Astrocyte (in vitro differentiated cells and primary cell): ENCODE data around the gene SERPINI1. TPM values are rescaled to one million over a fixed set of nuclear protein-coding genes. Genes with fewer than 3 reads are reported as not detected.
A peak's percentile ranks its signal among the peaks of the same experiment; 100 is the strongest.

Experiments
- DNase-seq: peaks from one replicate; pipeline ENCODE4 v3.0.0-alpha.2; 2010; ENCODE audit warnings: low read depth
- FAIRE-seq: peaks from 2 replicates; lab custom pipeline; 2011; peaks lifted over from hg19 to GRCh38; lab: Jason Lieb, UNC
- H2AFZ ChIP-seq: 2 replicates; pipeline ENCODE4 v1.6.0; 2012; ENCODE audit warnings: low read depth, low read length, inconsistent platforms
- H3K27ac ChIP-seq: 2 replicates; pipeline ENCODE4 v1.5.1; 2011; ENCODE audit warnings: low read depth, low read length, inconsistent platforms
- H3K27me3 ChIP-seq: 2 replicates; pipeline ENCODE4 v1.6.0; 2011; ENCODE audit warnings: low read length, inconsistent platforms; ENCODE audit not compliant: insufficient read depth
- H3K36me3 ChIP-seq: 2 replicates; pipeline ENCODE4 v1.5.1; 2011; ENCODE audit warnings: low read length, inconsistent platforms; ENCODE audit not compliant: insufficient read depth
- H3K4me1 ChIP-seq: 2 replicates; pipeline ENCODE4 v1.5.1; 2011; ENCODE audit warnings: low read length, inconsistent platforms; ENCODE audit not compliant: insufficient read depth
- H3K4me2 ChIP-seq: 2 replicates; pipeline ENCODE4 v1.6.0; 2012; ENCODE audit warnings: low read length, inconsistent platforms
- H3K4me3 ChIP-seq: 2 replicates; pipeline ENCODE4 v1.5.1; 2011; ENCODE audit warnings: low read depth, mild to moderate bottlenecking, low read length, inconsistent platforms; ENCODE audit not compliant: insufficient read depth
- H3K79me2 ChIP-seq: 2 replicates; pipeline ENCODE4 v1.6.0; 2012; ENCODE audit warnings: mild to moderate bottlenecking, low read length, inconsistent platforms; ENCODE audit not compliant: insufficient read depth
- H3K9ac ChIP-seq: 2 replicates; pipeline ENCODE4 v1.6.0; 2012; ENCODE audit warnings: mild to moderate bottlenecking, low read length, inconsistent platforms
- H3K9me3 ChIP-seq: 2 replicates; pipeline ENCODE4 v1.5.1; 2012; ENCODE audit warnings: low read depth, mild to moderate bottlenecking, low read length, inconsistent platforms; ENCODE audit not compliant: insufficient read depth
- H4K20me1 ChIP-seq: 2 replicates; pipeline ENCODE4 v1.6.0; 2012; ENCODE audit warnings: low read length, inconsistent platforms; ENCODE audit not compliant: insufficient read depth
- H3K27ac Mint-ChIP-seq: one replicate; pipeline ENCODE4 v1.8.0; 2021; ENCODE audit warnings: mild to moderate bottlenecking, mixed read lengths; ENCODE audit not compliant: unreplicated experiment
- H3K27me3 Mint-ChIP-seq: one replicate; pipeline ENCODE4 v1.8.0; 2021; ENCODE audit warnings: low read depth, mixed read lengths; ENCODE audit not compliant: unreplicated experiment
- H3K36me3 Mint-ChIP-seq: one replicate; pipeline ENCODE4 v1.8.0; 2021; ENCODE audit warnings: low read depth, mixed read lengths; ENCODE audit not compliant: unreplicated experiment
- H3K4me1 Mint-ChIP-seq: one replicate; pipeline ENCODE4 v1.8.0; 2021; ENCODE audit warnings: low read depth, mixed read lengths; ENCODE audit not compliant: unreplicated experiment
- H3K4me3 Mint-ChIP-seq: one replicate; pipeline ENCODE4 v1.8.0; 2021; ENCODE audit warnings: mild to moderate bottlenecking, moderate library complexity, mixed read lengths; ENCODE audit not compliant: unreplicated experiment
- H3K9me3 Mint-ChIP-seq: one replicate; pipeline ENCODE4 v1.8.0; 2021; ENCODE audit warnings: mild to moderate bottlenecking, mixed read lengths; ENCODE audit not compliant: unreplicated experiment
- CTCF ChIP-seq: IDR thresholded peaks from 2 replicates; pipeline ENCODE4 v1.5.1; 2011; ENCODE audit warnings: low read depth, mild to moderate bottlenecking, inconsistent platforms, low read length, moderate library complexity; ENCODE audit not compliant: insufficient read depth
- EZH2 ChIP-seq: IDR thresholded peaks from 2 replicates; pipeline ENCODE4 v1.6.1; 2012; ENCODE audit warnings: mild to moderate bottlenecking, low read length, inconsistent platforms; ENCODE audit not compliant: insufficient read depth
- total RNA-seq: library from RNA; stranded (reverse); gene quantifications from 2 replicates; pipeline ENCODE4 v1.2.1, GENCODE V29; 2021

The SERPINI1 gene
- total RNA-seq, 1 donor from 2014 or later = 34.4 TPM

GRCh38 chr3:167734498-167735232, 856 bp upstream of the SERPINI1 start, which contains the start of gene PDCD10:
TSS of gene PDCD10 (minus strand) at chr3:167734892. CDS start at chr3:167720157, 14,735 bp downstream.
- H3K36me3 Mint-ChIP-seq = no peaks in the 10 kb centered on the region
- peaks cover 19% of the 10 kb centered on the region for H3K4me1 Mint-ChIP-seq
- peak within 1 kb of the TSS; percentile 80 for H3K27ac ChIP-seq
- H3K9ac ChIP-seq = peak within 1 kb of the TSS; percentile 89
- H4K20me1 ChIP-seq = peaks cover 36% of the 10 kb centered on the region
- peaks cover 5% of the 10 kb centered on the region for H3K4me1 ChIP-seq
- no peaks in the 10 kb centered on the region for H3K9me3 ChIP-seq
- no peaks in the 10 kb centered on the region for H3K27me3 Mint-ChIP-seq
- no peaks in the 10 kb centered on the region for H3K27me3 ChIP-seq
- DNase-seq (peak; percentile 98), FAIRE-seq (no peak)
- no peak within 1 kb of the TSS for H3K27ac Mint-ChIP-seq
- peaks cover 51% of the 10 kb centered on the region for H3K79me2 ChIP-seq
- H3K9me3 Mint-ChIP-seq = no peaks in the 10 kb centered on the region
- peak within 1 kb of the TSS; percentile 93 for H3K4me2 ChIP-seq
- H3K36me3 ChIP-seq = no peaks in the 10 kb centered on the region
- no peak within 1 kb of the TSS for H3K4me3 Mint-ChIP-seq
- peak within 1 kb of the TSS; percentile 89 for H3K4me3 ChIP-seq
- TF ChIP-seq EZH2 = no peak
- no peak for TF ChIP-seq CTCF
- H2AFZ ChIP-seq = peak within 1 kb of the TSS; percentile 97

GRCh38 chr3:167736264-167736787, 805 bp downstream of the SERPINI1 start:
- FAIRE-seq = no peak
- H3K4me1 ChIP-seq = peaks cover 5% of the 10 kb centered on the region
- H3K27me3 Mint-ChIP-seq = no peaks in the 10 kb centered on the region
- H2AFZ ChIP-seq = peak overlapping the region; percentile 94
- H3K4me1 Mint-ChIP-seq = peaks cover 19% of the 10 kb centered on the region
- H3K4me3 Mint-ChIP-seq = no peak overlapping the region
- peaks cover 34% of the 10 kb centered on the region for H3K79me2 ChIP-seq
- no peak for DNase-seq
- H3K4me3 ChIP-seq = peak overlapping the region; percentile 89
- H3K36me3 Mint-ChIP-seq = no peaks in the 10 kb centered on the region
- no peaks in the 10 kb centered on the region for H3K9me3 Mint-ChIP-seq
- no peak overlapping the region for H3K27ac Mint-ChIP-seq
- H3K27ac ChIP-seq = no peak overlapping the region
- H3K9ac ChIP-seq = peak overlapping the region; percentile 89
- H3K36me3 ChIP-seq = no peaks in the 10 kb centered on the region
- TF ChIP-seq CTCF = no peak
- TF ChIP-seq EZH2 = no peak
- H4K20me1 ChIP-seq = peaks cover 21% of the 10 kb centered on the region
- peak overlapping the region; percentile 93 for H3K4me2 ChIP-seq
- no peaks in the 10 kb centered on the region for H3K9me3 ChIP-seq
- no peaks in the 10 kb centered on the region for H3K27me3 ChIP-seq

DNA sequence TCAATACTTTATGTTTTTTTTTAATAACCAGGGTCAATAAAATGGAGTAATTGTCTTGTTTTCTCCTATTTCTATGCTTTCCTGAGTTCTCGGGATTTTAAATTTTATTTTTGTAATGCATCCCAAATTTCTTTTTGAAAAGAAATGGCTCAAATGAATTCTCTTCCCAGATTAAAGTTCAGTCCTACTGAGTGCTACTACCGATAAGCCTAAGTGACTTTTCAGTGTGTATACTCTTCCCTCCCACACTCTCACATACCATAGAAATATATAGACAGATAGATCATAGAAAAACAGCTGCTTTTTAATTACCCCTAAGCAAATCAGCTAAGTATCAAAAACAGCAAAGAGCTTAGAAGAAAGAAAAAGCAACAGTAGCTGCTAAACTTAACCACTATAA, 1.5 kb downstream of the SERPINI1 start:
- H3K9me3 Mint-ChIP-seq = no peaks in the 10 kb centered on the region
- FAIRE-seq = no peak
- H3K79me2 ChIP-seq = peaks cover 27% of the 10 kb centered on the region
- H3K4me1 Mint-ChIP-seq = peaks cover 13% of the 10 kb centered on the region
- peaks cover 14% of the 10 kb centered on the region for H4K20me1 ChIP-seq
- H3K27ac Mint-ChIP-seq = no peak overlapping the region
- no peak overlapping the region for H3K9ac ChIP-seq
- H3K36me3 ChIP-seq = no peaks in the 10 kb centered on the region
- no peak overlapping the region for H3K27ac ChIP-seq
- H3K9me3 ChIP-seq = no peaks in the 10 kb centered on the region
- peaks cover 5% of the 10 kb centered on the region for H3K4me1 ChIP-seq
- no peak overlapping the region for H3K4me2 ChIP-seq
- no peak for TF ChIP-seq EZH2
- TF ChIP-seq CTCF = no peak
- no peaks in the 10 kb centered on the region for H3K27me3 Mint-ChIP-seq
- H3K4me3 ChIP-seq = no peak overlapping the region
- DNase-seq = no peak
- peak overlapping the region; percentile 3 for H3K4me3 Mint-ChIP-seq
- H3K36me3 Mint-ChIP-seq = no peaks in the 10 kb centered on the region
- no peaks in the 10 kb centered on the region for H3K27me3 ChIP-seq
- no peak overlapping the region for H2AFZ ChIP-seq
